ENCODE results near the gene GABBR2. TPM values are rescaled to one million over a fixed set of nuclear protein-coding genes. Genes with fewer than 3 reads are reported as not detected.
A peak's percentile ranks its signal among the peaks of the same experiment; 100 is the strongest.
"Not testable (repeated sequence)": the region's sequence is repeated elsewhere in the genome, so short reads cannot be mapped to it uniquely, and the experiment has no call there.

The GABBR2 gene
- total RNA-seq, 1 experiment from 2014 or later, result 1.9 TPM

GRCh38 chr9:98599566-98600216 lies 109.0 kb downstream of the GABBR2 start:
- DNase-seq (ENCODE audit: low read depth), result no peak

GRCh38 chr9:98598861-98599260 lies 109.9 kb downstream of the GABBR2 start:
- DNase-seq (ENCODE audit: low read depth), result no peak

- DNase-seq (ENCODE audit: low read depth), result no peak
These were observed 111.4 kb downstream of the GABBR2 start for GRCh38 chr9:98597236-98597771.

GRCh38 chr9:98596486-98596885 lies 112.2 kb downstream of the GABBR2 start:
- DNase-seq (ENCODE audit: low read depth), result no peak

- DNase-seq (ENCODE audit: low read depth), result no peak
These were observed 114.1 kb downstream of the GABBR2 start for GRCh38 chr9:98594546-98595160.

GRCh38 chr9:98593354-98594253 lies 115.1 kb downstream of the GABBR2 start:
- DNase-seq (ENCODE audit: low read depth), result no peak

GRCh38 chr9:98591696-98592095 lies 117.0 kb downstream of the GABBR2 start:
- DNase-seq (ENCODE audit: low read depth), result no peak

- DNase-seq (ENCODE audit: low read depth), result no peak
These were observed 118.6 kb downstream of the GABBR2 start for GRCh38 chr9:98590101-98590500.

GRCh38 chr9:98589102-98589501 lies 119.6 kb downstream of the GABBR2 start:
- no peak for DNase-seq (ENCODE audit: low read depth)

- DNase-seq (ENCODE audit: low read depth), result not testable (repeated sequence)
These were observed 123.8 kb downstream of the GABBR2 start for GRCh38 chr9:98584853-98585438.

- DNase-seq (ENCODE audit: low read depth), result peak; percentile 37
These were observed 124.7 kb downstream of the GABBR2 start for GRCh38 chr9:98584059-98584458.

GRCh38 chr9:98583417-98583816 lies 125.3 kb downstream of the GABBR2 start:
- DNase-seq (ENCODE audit: low read depth), result no peak

GRCh38 chr9:98580956-98581355 lies 127.8 kb downstream of the GABBR2 start:
- DNase-seq (ENCODE audit: low read depth), result no peak

- DNase-seq (ENCODE audit: low read depth), result no peak
These were observed 129.0 kb downstream of the GABBR2 start for GRCh38 chr9:98579700-98580099.

GRCh38 chr9:98577446-98577845 lies 131.3 kb downstream of the GABBR2 start:
- DNase-seq (ENCODE audit: low read depth), result no peak

GRCh38 chr9:98576859-98577258 lies 131.9 kb downstream of the GABBR2 start:
- no peak for DNase-seq (ENCODE audit: low read depth)

- DNase-seq (ENCODE audit: low read depth), result no peak
These were observed 132.4 kb downstream of the GABBR2 start for GRCh38 chr9:98576354-98576753.

- DNase-seq (ENCODE audit: low read depth), result peak; percentile 95
These were observed 133.1 kb downstream of the GABBR2 start for GRCh38 chr9:98575379-98576346.

- no peak for DNase-seq (ENCODE audit: low read depth)
These were observed 134.9 kb downstream of the GABBR2 start for GRCh38 chr9:98573749-98574278.

GRCh38 chr9:98572796-98573195 lies 135.9 kb downstream of the GABBR2 start:
- DNase-seq (ENCODE audit: low read depth), result no peak
